ENCODE data around the gene TMOD1.

TMOD1 gene

GRCh38 chr9:97600531-97601227, 99.2 kb downstream of the TMOD1 start:
- TF ChIP-seq ZNF70 (CRISPR knock-in tag; IDR thresholded peaks at IDR 0.05) (no peak), OSR1 (CRISPR knock-in tag; IDR thresholded peaks at IDR 0.05) (no peak), ZFP3 (CRISPR knock-in tag; IDR thresholded peaks at IDR 0.05) (no peak), BACH2 (CRISPR knock-in tag; IDR thresholded peaks at IDR 0.05; ENCODE audit: borderline replicate concordance) (no peak), ISL1 (CRISPR knock-in tag; IDR thresholded peaks at IDR 0.05) (no peak), SNAI2 (CRISPR knock-in tag; IDR thresholded peaks at IDR 0.05) (no peak), ARNTL (CRISPR knock-in tag; IDR thresholded peaks at IDR 0.05; ENCODE audit: borderline replicate concordance, low read depth) (no peak), PPARA (CRISPR knock-in tag; IDR thresholded peaks at IDR 0.05; ENCODE audit: borderline replicate concordance) (no peak), ZNF565 (CRISPR knock-in tag; conservative IDR thresholded peaks at IDR 0.05; ENCODE audit: low read depth) (no peak), ESRRG (CRISPR knock-in tag; IDR thresholded peaks at IDR 0.05) (no peak), GLIS3 (CRISPR knock-in tag; IDR thresholded peaks at IDR 0.05) (no peak), RARB (CRISPR knock-in tag; IDR thresholded peaks at IDR 0.05) (no peak), PATZ1 (CRISPR knock-in tag; IDR thresholded peaks at IDR 0.05; ENCODE audit: borderline replicate concordance) (no peak), TOX (CRISPR knock-in tag; IDR thresholded peaks at IDR 0.05; ENCODE audit: borderline replicate concordance) (no peak), POU6F1 (CRISPR knock-in tag; IDR thresholded peaks at IDR 0.05; ENCODE audit: borderline replicate concordance, low read depth) (no peak)
- ATAC-seq, result no peak

GRCh38 chr9:97601228-97601898, 99.9 kb downstream of the TMOD1 start:
- TF ChIP-seq TOX (CRISPR knock-in tag; IDR thresholded peaks at IDR 0.05; ENCODE audit: borderline replicate concordance), result no peak
- TF ChIP-seq PATZ1 (CRISPR knock-in tag; IDR thresholded peaks at IDR 0.05; ENCODE audit: borderline replicate concordance), result no peak
- no peak for TF ChIP-seq GLIS3 (CRISPR knock-in tag; IDR thresholded peaks at IDR 0.05)
- TF ChIP-seq PPARA (CRISPR knock-in tag; IDR thresholded peaks at IDR 0.05; ENCODE audit: borderline replicate concordance), result no peak
- no peak for TF ChIP-seq ISL1 (CRISPR knock-in tag; IDR thresholded peaks at IDR 0.05)
- TF ChIP-seq OSR1 (CRISPR knock-in tag; IDR thresholded peaks at IDR 0.05), result no peak
- TF ChIP-seq RARB (CRISPR knock-in tag; IDR thresholded peaks at IDR 0.05), result no peak
- no peak for TF ChIP-seq SNAI2 (CRISPR knock-in tag; IDR thresholded peaks at IDR 0.05)
- TF ChIP-seq ZFP3 (CRISPR knock-in tag; IDR thresholded peaks at IDR 0.05), result no peak
- ATAC-seq, result no peak

GRCh38 chr9:97602430-97602829, 101.0 kb downstream of the TMOD1 start:
- TF ChIP-seq ZFP30 (CRISPR knock-in tag; IDR thresholded peaks at IDR 0.05) (no peak), TCF4 (CRISPR knock-in tag; IDR thresholded peaks at IDR 0.05; ENCODE audit: borderline replicate concordance) (no peak)
- no peak for ATAC-seq

- no peak for ATAC-seq
- no peak for TF ChIP-seq ZNF70 (CRISPR knock-in tag; IDR thresholded peaks at IDR 0.05)
- no peak for TF ChIP-seq ARNTL (CRISPR knock-in tag; IDR thresholded peaks at IDR 0.05; ENCODE audit: borderline replicate concordance, low read depth)
- TF ChIP-seq TSHZ2 (CRISPR knock-in tag; IDR thresholded peaks at IDR 0.05), result no peak
- TF ChIP-seq RARB (CRISPR knock-in tag; IDR thresholded peaks at IDR 0.05), result no peak
- no peak for TF ChIP-seq CREB5 (CRISPR knock-in tag; IDR thresholded peaks at IDR 0.05; ENCODE audit: low read depth)
- TF ChIP-seq ZC3H10 (CRISPR knock-in tag; IDR thresholded peaks at IDR 0.05), result no peak
- TF ChIP-seq OSR1 (CRISPR knock-in tag; IDR thresholded peaks at IDR 0.05), result no peak
- no peak for TF ChIP-seq POU6F1 (CRISPR knock-in tag; IDR thresholded peaks at IDR 0.05; ENCODE audit: borderline replicate concordance, low read depth)
- TF ChIP-seq SNAI2 (CRISPR knock-in tag; IDR thresholded peaks at IDR 0.05), result no peak
- no peak for TF ChIP-seq BACH2 (CRISPR knock-in tag; IDR thresholded peaks at IDR 0.05; ENCODE audit: borderline replicate concordance)
- TF ChIP-seq ISL1 (CRISPR knock-in tag; IDR thresholded peaks at IDR 0.05), result no peak
- no peak for TF ChIP-seq CSDC2 (CRISPR knock-in tag; IDR thresholded peaks at IDR 0.05)
- TF ChIP-seq GLIS3 (CRISPR knock-in tag; IDR thresholded peaks at IDR 0.05), result no peak
- no peak for TF ChIP-seq PPARA (CRISPR knock-in tag; IDR thresholded peaks at IDR 0.05; ENCODE audit: borderline replicate concordance)
Measured at GRCh38 chr9:97604901-97605645, 103.6 kb downstream of the TMOD1 start.

Measured in SK-N-SH treated with all-trans-retinoic acid at 6 μM for 48 hours (cell line).